Astrocyte (in vitro differentiated cells and primary cell): ENCODE measurements around the gene APOB. TPM values are rescaled to one million over a fixed set of nuclear protein-coding genes. Genes with fewer than 3 reads are reported as not detected.

ENCODE experiments used
- DNase-seq: peaks from one replicate; pipeline ENCODE4 v3.0.0-alpha.2; 2010; ENCODE audit warnings: low read depth
- FAIRE-seq: peaks from 2 replicates; lab custom pipeline; 2011; peaks lifted over from hg19 to GRCh38; lab: Jason Lieb, UNC
- H2AFZ ChIP-seq: 2 replicates; pipeline ENCODE4 v1.6.0; 2012; ENCODE audit warnings: low read depth, low read length, inconsistent platforms
- H3K27ac ChIP-seq: 2 replicates; pipeline ENCODE4 v1.5.1; 2011; ENCODE audit warnings: low read depth, low read length, inconsistent platforms
- H3K27me3 ChIP-seq: 2 replicates; pipeline ENCODE4 v1.6.0; 2011; ENCODE audit warnings: low read length, inconsistent platforms; ENCODE audit not compliant: insufficient read depth
- H3K36me3 ChIP-seq: 2 replicates; pipeline ENCODE4 v1.5.1; 2011; ENCODE audit warnings: low read length, inconsistent platforms; ENCODE audit not compliant: insufficient read depth
- H3K4me1 ChIP-seq: 2 replicates; pipeline ENCODE4 v1.5.1; 2011; ENCODE audit warnings: low read length, inconsistent platforms; ENCODE audit not compliant: insufficient read depth
- H3K4me2 ChIP-seq: 2 replicates; pipeline ENCODE4 v1.6.0; 2012; ENCODE audit warnings: low read length, inconsistent platforms
- H3K4me3 ChIP-seq: 2 replicates; pipeline ENCODE4 v1.5.1; 2011; ENCODE audit warnings: low read depth, mild to moderate bottlenecking, low read length, inconsistent platforms; ENCODE audit not compliant: insufficient read depth
- H3K79me2 ChIP-seq: 2 replicates; pipeline ENCODE4 v1.6.0; 2012; ENCODE audit warnings: mild to moderate bottlenecking, low read length, inconsistent platforms; ENCODE audit not compliant: insufficient read depth
- H3K9ac ChIP-seq: 2 replicates; pipeline ENCODE4 v1.6.0; 2012; ENCODE audit warnings: mild to moderate bottlenecking, low read length, inconsistent platforms
- H3K9me3 ChIP-seq: 2 replicates; pipeline ENCODE4 v1.5.1; 2012; ENCODE audit warnings: low read depth, mild to moderate bottlenecking, low read length, inconsistent platforms; ENCODE audit not compliant: insufficient read depth
- H4K20me1 ChIP-seq: 2 replicates; pipeline ENCODE4 v1.6.0; 2012; ENCODE audit warnings: low read length, inconsistent platforms; ENCODE audit not compliant: insufficient read depth
- H3K27ac Mint-ChIP-seq: one replicate; pipeline ENCODE4 v1.8.0; 2021; ENCODE audit warnings: mild to moderate bottlenecking, mixed read lengths; ENCODE audit not compliant: unreplicated experiment
- H3K27me3 Mint-ChIP-seq: one replicate; pipeline ENCODE4 v1.8.0; 2021; ENCODE audit warnings: low read depth, mixed read lengths; ENCODE audit not compliant: unreplicated experiment
- H3K36me3 Mint-ChIP-seq: one replicate; pipeline ENCODE4 v1.8.0; 2021; ENCODE audit warnings: low read depth, mixed read lengths; ENCODE audit not compliant: unreplicated experiment
- H3K4me1 Mint-ChIP-seq: one replicate; pipeline ENCODE4 v1.8.0; 2021; ENCODE audit warnings: low read depth, mixed read lengths; ENCODE audit not compliant: unreplicated experiment
- H3K4me3 Mint-ChIP-seq: one replicate; pipeline ENCODE4 v1.8.0; 2021; ENCODE audit warnings: mild to moderate bottlenecking, moderate library complexity, mixed read lengths; ENCODE audit not compliant: unreplicated experiment
- H3K9me3 Mint-ChIP-seq: one replicate; pipeline ENCODE4 v1.8.0; 2021; ENCODE audit warnings: mild to moderate bottlenecking, mixed read lengths; ENCODE audit not compliant: unreplicated experiment
- CTCF ChIP-seq: IDR thresholded peaks from 2 replicates; pipeline ENCODE4 v1.5.1; 2011; ENCODE audit warnings: low read depth, mild to moderate bottlenecking, inconsistent platforms, low read length, moderate library complexity; ENCODE audit not compliant: insufficient read depth
- EZH2 ChIP-seq: IDR thresholded peaks from 2 replicates; pipeline ENCODE4 v1.6.1; 2012; ENCODE audit warnings: mild to moderate bottlenecking, low read length, inconsistent platforms; ENCODE audit not compliant: insufficient read depth
- total RNA-seq: library from RNA; stranded (reverse); gene quantifications from 2 replicates; pipeline ENCODE4 v1.2.1, GENCODE V29; 2021

APOB gene
- total RNA-seq, 1 donor from 2014 or later = 0.05 TPM

- peaks cover 3% of the 10 kb centered on the region for H3K9me3 ChIP-seq
These were observed 23.7 kb downstream of the APOB start for GRCh38 chr2:21020031-21020667.

GRCh38 chr2:21019678-21020021, 24.2 kb downstream of the APOB start:
- H4K20me1 ChIP-seq = no peaks in the 10 kb centered on the region
- DNase-seq (no peak), FAIRE-seq (no peak)
- H3K27ac ChIP-seq = no peak overlapping the region
- Mint-ChIP-seq H3K36me3 (no peaks in the 10 kb centered on the region), H3K27ac (no peak overlapping the region), H3K27me3 (peaks cover 18% of the 10 kb centered on the region), H3K4me1 (no peaks in the 10 kb centered on the region), H3K9me3 (peaks cover 3% of the 10 kb centered on the region), H3K4me3 (no peak overlapping the region)
- H3K9ac ChIP-seq = no peak overlapping the region
- H3K27me3 ChIP-seq = no peaks in the 10 kb centered on the region
- no peaks in the 10 kb centered on the region for H3K36me3 ChIP-seq
- no peak overlapping the region for H3K4me3 ChIP-seq
- no peaks in the 10 kb centered on the region for H3K79me2 ChIP-seq
- no peaks in the 10 kb centered on the region for H3K4me1 ChIP-seq
- H3K4me2 ChIP-seq = no peak overlapping the region
- H2AFZ ChIP-seq = no peak overlapping the region
- peaks cover 3% of the 10 kb centered on the region for H3K9me3 ChIP-seq
- TF ChIP-seq EZH2 (no peak), CTCF (no peak)

More at GRCh38 chr2:21020031-21020667, 23.7 kb downstream of the APOB start:
- DNase-seq (no peak), FAIRE-seq (no peak)
- peaks cover 3% of the 10 kb centered on the region for H3K9me3 Mint-ChIP-seq
- Histone ChIP-seq H3K27ac (no peak overlapping the region), H3K4me1 (no peaks in the 10 kb centered on the region), H3K4me3 (no peak overlapping the region), H3K27me3 (no peaks in the 10 kb centered on the region), H3K36me3 (no peaks in the 10 kb centered on the region), H3K4me2 (no peak overlapping the region), H3K79me2 (no peaks in the 10 kb centered on the region), H3K9ac (no peak overlapping the region), H4K20me1 (no peaks in the 10 kb centered on the region), H2AFZ (no peak overlapping the region)
- H3K4me3 Mint-ChIP-seq = no peak overlapping the region
- H3K27ac Mint-ChIP-seq = no peak overlapping the region
- no peaks in the 10 kb centered on the region for H3K4me1 Mint-ChIP-seq
- no peaks in the 10 kb centered on the region for H3K36me3 Mint-ChIP-seq
- H3K27me3 Mint-ChIP-seq = peaks cover 19% of the 10 kb centered on the region
- TF ChIP-seq EZH2 (no peak), CTCF (no peak)

DNA sequence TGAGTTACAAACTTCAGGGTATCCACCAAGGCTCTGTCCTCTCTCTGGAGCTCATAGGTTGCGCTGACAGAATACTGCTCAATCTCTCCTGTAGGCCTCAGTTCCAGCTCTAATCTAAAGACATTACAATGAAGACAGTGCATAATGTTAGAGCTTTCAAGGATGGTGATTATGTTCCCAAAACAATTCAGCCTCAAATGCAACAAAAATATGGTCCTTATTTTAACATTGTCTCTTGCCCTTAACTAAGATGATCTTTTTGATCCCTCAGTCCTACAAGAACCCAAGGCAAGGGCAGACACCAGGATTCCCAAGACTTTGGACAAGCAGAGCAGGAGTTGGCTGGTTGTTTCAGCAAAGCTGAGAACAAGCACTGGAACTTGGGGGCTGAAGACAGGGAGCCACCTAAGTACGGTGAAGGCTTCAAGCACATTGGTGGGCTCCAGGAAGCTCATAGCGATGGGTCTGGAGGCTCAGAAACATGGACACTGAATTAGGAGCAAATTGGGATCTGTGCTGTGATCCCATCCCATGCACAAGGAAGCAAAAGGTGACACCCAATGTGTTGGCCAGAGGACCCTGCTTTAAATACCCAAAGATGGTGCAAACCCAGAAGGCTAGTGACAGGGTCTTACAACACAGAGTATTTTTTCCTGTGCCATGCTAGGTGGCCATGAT, 24.7 kb downstream of the APOB start:
- H3K27ac Mint-ChIP-seq = no peak overlapping the region
- H3K27me3 Mint-ChIP-seq = peaks cover 18% of the 10 kb centered on the region
- no peak overlapping the region for H3K9ac ChIP-seq
- no peak for DNase-seq
- peaks cover 3% of the 10 kb centered on the region for H3K9me3 Mint-ChIP-seq
- H3K36me3 Mint-ChIP-seq = no peaks in the 10 kb centered on the region
- H3K27me3 ChIP-seq = no peaks in the 10 kb centered on the region
- no peak overlapping the region for H3K27ac ChIP-seq
- no peak overlapping the region for H3K4me2 ChIP-seq
- no peaks in the 10 kb centered on the region for H3K36me3 ChIP-seq
- no peaks in the 10 kb centered on the region for H3K4me1 ChIP-seq
- no peaks in the 10 kb centered on the region for H3K79me2 ChIP-seq
- no peak overlapping the region for H3K4me3 Mint-ChIP-seq
- no peak overlapping the region for H3K4me3 ChIP-seq
- no peak for TF ChIP-seq EZH2
- TF ChIP-seq CTCF = no peak
- no peaks in the 10 kb centered on the region for H3K4me1 Mint-ChIP-seq
- H3K9me3 ChIP-seq = peaks cover 3% of the 10 kb centered on the region
- no peaks in the 10 kb centered on the region for H4K20me1 ChIP-seq
- no peak overlapping the region for H2AFZ ChIP-seq
- FAIRE-seq = no peak
